Breast epithelium (tissue), 4 donors: ENCODE data around the gene PCSK5. TPM values are rescaled to one million over a fixed set of nuclear protein-coding genes. Genes with fewer than 3 reads are reported as not detected.
A peak's percentile ranks its signal among the peaks of the same experiment; 100 is the strongest.

ENCODE experiments used
- DNase-seq, 2 donors: peaks; one replicate each; pipeline ENCODE4 v3.0.0-alpha.2; 2019; ENCODE audit warnings: low spot score in 2 of 2
- H3K27ac ChIP-seq, 2 donors: fragments of 200-600 bp; sonication (generic) in 1 of 2; one replicate each; pipeline ENCODE4 v1.5.1; 2016 to 2019; ENCODE audit warnings: mild to moderate bottlenecking in 1 of 2
- H3K27me3 ChIP-seq, 2 donors: fragments of 200-600 bp; sonication (generic) in 1 of 2; one replicate each; pipeline versions ENCODE4 v1.5.1 to v1.6.0; 2017 to 2019; ENCODE audit warnings: control low read depth in 1 of 2, mild to moderate bottlenecking in 1 of 2
- H3K36me3 ChIP-seq: fragments of 200-600 bp; one replicate; pipeline ENCODE4 v1.5.1; 2019
- H3K4me1 ChIP-seq, 2 donors: fragments of 200-600 bp; sonication (generic); one replicate each; pipeline ENCODE4 v1.5.1; 2016 to 2019; ENCODE audit warnings: control low read depth in 1 of 2
- H3K4me3 ChIP-seq, 3 donors: fragments of 200-600 bp; sonication (generic); 1 replicate in 2 of 3; 2 replicates in 1 of 3; pipeline ENCODE4 v1.5.1; 2016 to 2019; ENCODE audit warnings: mild to moderate bottlenecking in 3 of 3, moderate library complexity in 2 of 3
- H3K9me3 ChIP-seq, 2 donors: fragments of 200-600 bp; sonication (generic) in 1 of 2; one replicate each; pipeline ENCODE4 v1.5.1; 2016 to 2019; ENCODE audit warnings: control low read depth in 1 of 2
- POLR2A ChIP-seq: fragments of 450-650 bp; IDR thresholded peaks from one replicate; pipeline ENCODE4 v1.6.1; 2016; ENCODE audit warnings: antibody characterized with exemption, mild to moderate bottlenecking, moderate library complexity
- POLR2AphosphoS5 ChIP-seq, 3 donors: sonication (generic); formaldehyde crosslinking; IDR thresholded peaks; one replicate each; pipeline ENCODE4 v1.6.1; 2017; ENCODE audit warnings: antibody characterized with exemption in 3 of 3
- intact Hi-C: fragments of 100-400 bp; cut with DNase I; formaldehyde crosslinking; loops from one replicate; pipeline ENCODE4 v1.15.1; 2023; ENCODE audit warnings: low total_unique reads
- total RNA-seq, 3 donors: library from RNA; depleted of rRNA; stranded (reverse); fragments of >200 nt; gene quantifications; one replicate each; pipeline ENCODE4 v1.1.0, GENCODE V29; 2016
- TF ChIP-seq, protein P1 (sequence below), 3 donors: fragments of 450-650 bp; IDR thresholded peaks; one replicate each; pipeline ENCODE4 v1.5.1; 2016 to 2017; ENCODE audit warnings: antibody characterized with exemption in 3 of 3, mild to moderate bottlenecking in 3 of 3, moderate library complexity in 3 of 3

The PCSK5 gene
- total RNA-seq, 3 donors from 2014 or later, result 12.7 to 21.0 (median 19.0) TPM

GRCh38 chr9:76374783-76375559 is 484.5 kb downstream of the PCSK5 start:
- Histone ChIP-seq H3K4me1 (peaks cover 0 to 10% of the 10 kb centered on the region in 2 donors), H3K36me3 (no peaks in the 10 kb centered on the region), H3K4me3 (no peak overlapping the region), H3K27me3 (no peaks in the 10 kb centered on the region), H3K27ac (peak overlapping the region in 1 of 2 donors; percentile 33), H3K9me3 (no peaks in the 10 kb centered on the region)
- peak in 2 of 3 donors; percentile 34 to 44 for TF ChIP-seq POLR2AphosphoS5 (IDR thresholded peaks at IDR 0.05)
- TF ChIP-seq, protein P1, sequence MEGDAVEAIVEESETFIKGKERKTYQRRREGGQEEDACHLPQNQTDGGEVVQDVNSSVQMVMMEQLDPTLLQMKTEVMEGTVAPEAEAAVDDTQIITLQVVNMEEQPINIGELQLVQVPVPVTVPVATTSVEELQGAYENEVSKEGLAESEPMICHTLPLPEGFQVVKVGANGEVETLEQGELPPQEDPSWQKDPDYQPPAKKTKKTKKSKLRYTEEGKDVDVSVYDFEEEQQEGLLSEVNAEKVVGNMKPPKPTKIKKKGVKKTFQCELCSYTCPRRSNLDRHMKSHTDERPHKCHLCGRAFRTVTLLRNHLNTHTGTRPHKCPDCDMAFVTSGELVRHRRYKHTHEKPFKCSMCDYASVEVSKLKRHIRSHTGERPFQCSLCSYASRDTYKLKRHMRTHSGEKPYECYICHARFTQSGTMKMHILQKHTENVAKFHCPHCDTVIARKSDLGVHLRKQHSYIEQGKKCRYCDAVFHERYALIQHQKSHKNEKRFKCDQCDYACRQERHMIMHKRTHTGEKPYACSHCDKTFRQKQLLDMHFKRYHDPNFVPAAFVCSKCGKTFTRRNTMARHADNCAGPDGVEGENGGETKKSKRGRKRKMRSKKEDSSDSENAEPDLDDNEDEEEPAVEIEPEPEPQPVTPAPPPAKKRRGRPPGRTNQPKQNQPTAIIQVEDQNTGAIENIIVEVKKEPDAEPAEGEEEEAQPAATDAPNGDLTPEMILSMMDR (IDR thresholded peaks at IDR 0.05), result no peak
- DNase-seq, result peak in 1 of 2 donors; percentile 52
- intact Hi-C loops, result loop anchor here (10.0 kb wide), 1 partner anchor 470 kb away; no protein-coding TSS in a partner anchor

DNA sequence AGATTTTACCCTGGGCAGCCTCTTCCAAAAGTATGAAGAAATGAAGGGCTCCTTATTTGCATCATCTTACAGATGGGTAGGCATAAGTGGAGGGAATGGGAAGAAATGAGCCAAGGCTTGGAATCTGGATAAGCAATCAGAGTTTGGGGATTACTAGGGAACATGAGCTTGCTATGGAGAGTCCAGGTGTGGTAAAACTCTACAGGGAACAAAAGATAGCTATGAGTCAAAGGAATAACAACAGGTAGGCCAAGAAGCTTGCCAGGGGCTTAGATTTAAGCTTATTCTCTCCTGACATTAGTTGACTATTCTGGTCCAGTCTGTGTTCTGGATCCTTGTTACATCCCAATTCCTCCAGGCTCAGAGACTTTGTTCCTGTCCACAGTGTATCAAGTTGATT is 487.3 kb downstream of the PCSK5 start:
- Histone ChIP-seq H3K4me3 (no peak overlapping the region), H3K4me1 (peaks cover 0 to 4% of the 10 kb centered on the region in 2 donors), H3K36me3 (no peaks in the 10 kb centered on the region), H3K27ac (no peak overlapping the region), H3K27me3 (no peaks in the 10 kb centered on the region), H3K9me3 (no peaks in the 10 kb centered on the region)
- intact Hi-C loops, result loop anchor here (10.0 kb wide), 1 partner anchor 467 kb away; no protein-coding TSS in a partner anchor
- TF ChIP-seq POLR2AphosphoS5 (IDR thresholded peaks at IDR 0.05) (no peak), POLR2A (no peak)
- TF ChIP-seq, protein P1 (IDR thresholded peaks at IDR 0.05), result no peak
- no peak for DNase-seq

GRCh38 chr9:76378367-76379073 is 488.0 kb downstream of the PCSK5 start:
- no peak overlapping the region for H3K27ac ChIP-seq
- no peak for DNase-seq
- no peaks in the 10 kb centered on the region for H3K4me1 ChIP-seq
- intact Hi-C loops, result loop anchor here (10.0 kb wide), 1 partner anchor 466 kb away; no protein-coding TSS in a partner anchor
- no peak overlapping the region for H3K4me3 ChIP-seq
- H3K9me3 ChIP-seq, result no peaks in the 10 kb centered on the region
- no peaks in the 10 kb centered on the region for H3K27me3 ChIP-seq
- TF ChIP-seq POLR2AphosphoS5 (IDR thresholded peaks at IDR 0.05) (no peak), POLR2A (no peak)
- TF ChIP-seq, protein P1 (IDR thresholded peaks at IDR 0.05), result no peak
- no peaks in the 10 kb centered on the region for H3K36me3 ChIP-seq

DNA sequence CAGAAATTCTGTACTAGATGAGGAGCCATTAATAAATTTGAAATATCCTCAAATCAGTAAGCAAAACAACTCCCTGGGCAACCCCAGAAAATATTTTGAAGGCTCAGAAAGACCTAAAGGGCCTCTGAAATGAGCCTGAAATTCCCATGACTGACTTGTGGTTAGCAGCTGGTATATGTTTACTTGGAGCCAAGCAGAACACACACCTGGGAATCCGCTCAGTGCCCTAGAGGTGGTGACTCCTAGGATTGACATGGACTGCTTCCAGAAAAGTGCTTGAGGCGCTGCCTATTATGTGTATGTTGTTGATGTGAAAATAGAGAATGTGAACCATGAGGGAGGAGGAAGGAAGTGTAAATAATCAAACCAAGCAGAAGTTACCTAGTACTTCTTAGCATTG is 489.0 kb downstream of the PCSK5 start:
- intact Hi-C loops, result loop anchor here (10.0 kb wide), 1 partner anchor 465 kb away; no protein-coding TSS in a partner anchor
- Histone ChIP-seq H3K27ac (no peak overlapping the region), H3K27me3 (no peaks in the 10 kb centered on the region), H3K9me3 (no peaks in the 10 kb centered on the region), H3K4me3 (no peak overlapping the region), H3K36me3 (no peaks in the 10 kb centered on the region), H3K4me1 (no peaks in the 10 kb centered on the region)
- TF ChIP-seq, protein P1 (IDR thresholded peaks at IDR 0.05), result no peak
- TF ChIP-seq POLR2AphosphoS5 (IDR thresholded peaks at IDR 0.05) (no peak), POLR2A (no peak)
- DNase-seq, result no peak

GRCh38 chr9:76390656-76391055 is 500.2 kb downstream of the PCSK5 start:
- Histone ChIP-seq H3K9me3 (peaks cover 0 to 6% of the 10 kb centered on the region in 2 donors), H3K27me3 (no peaks in the 10 kb centered on the region), H3K4me1 (no peaks in the 10 kb centered on the region), H3K4me3 (no peak overlapping the region), H3K27ac (no peak overlapping the region), H3K36me3 (peaks cover 1% of the 10 kb centered on the region)
- TF ChIP-seq POLR2AphosphoS5 (IDR thresholded peaks at IDR 0.05), result no peak
- no peak for TF ChIP-seq POLR2A
- TF ChIP-seq, protein P1 (IDR thresholded peaks at IDR 0.05), result no peak
- no peak for DNase-seq
- intact Hi-C loops, result no loop called here
